Fibroblast of skin of left biceps (primary cell): Measurements from ENCODE around the gene IRAK1.

Experiments
- DNase-seq, 2 experiments: peaks; one replicate each; pipeline ENCODE4 v3.0.0-alpha.2; 2013; ENCODE audit warnings: low read depth in 2 of 2

IRAK1 gene

GRCh38 chrX:153971124-153971449 is 48.6 kb downstream of the IRAK1 start:
- DNase-seq = peak; percentile 60 to 62

GRCh38 chrX:153970357-153971123 is 49.2 kb downstream of the IRAK1 start:
- DNase-seq = no peak

GRCh38 chrX:153969904-153970356 is 49.8 kb downstream of the IRAK1 start:
- no peak for DNase-seq

- no peak for DNase-seq
Measured at GRCh38 chrX:153969125-153969903, 50.4 kb downstream of the IRAK1 start.

- DNase-seq = no peak
Measured at GRCh38 chrX:153968754-153969124, 51.0 kb downstream of the IRAK1 start.

- DNase-seq = no peak
Measured at GRCh38 chrX:153968255-153968654, 51.4 kb downstream of the IRAK1 start.

- no peak for DNase-seq
Measured at GRCh38 chrX:153967536-153968224, 52.0 kb downstream of the IRAK1 start.

- no peak for DNase-seq
Measured at GRCh38 chrX:153966841-153967535, 52.7 kb downstream of the IRAK1 start.

GRCh38 chrX:153966283-153966688 is 53.4 kb downstream of the IRAK1 start:
- no peak for DNase-seq

GRCh38 chrX:153965406-153965805 is 54.3 kb downstream of the IRAK1 start:
- DNase-seq = no peak

GRCh38 chrX:153964105-153964504 is 55.6 kb downstream of the IRAK1 start:
- no peak for DNase-seq

GRCh38 chrX:153963546-153963945 is 56.2 kb downstream of the IRAK1 start:
- no peak for DNase-seq

GRCh38 chrX:153961292-153961691 is 58.4 kb downstream of the IRAK1 start:
- no peak for DNase-seq

GRCh38 chrX:153960786-153961185 is 58.9 kb downstream of the IRAK1 start:
- no peak for DNase-seq
